HUES48 (cell line): Measurements from ENCODE around the gene IMPACT.

ENCODE experiments used
- H3K27ac ChIP-seq: one replicate; pipeline ENCODE4 v1.7.0; 2013; ENCODE audit warnings: low read depth, low read length, inconsistent platforms
- H3K27me3 ChIP-seq: 2 replicates; pipeline ENCODE4 v1.6.1; 2013; ENCODE audit warnings: mild to moderate bottlenecking, low read length; ENCODE audit not compliant: control insufficient read depth, insufficient read depth
- H3K36me3 ChIP-seq: 2 replicates; pipeline ENCODE4 v1.6.1; 2013; ENCODE audit warnings: low read length; ENCODE audit not compliant: control insufficient read depth, insufficient read depth
- H3K4me1 ChIP-seq: 2 replicates; pipeline ENCODE4 v1.6.1; 2013; ENCODE audit warnings: mild to moderate bottlenecking, low read length; ENCODE audit not compliant: control insufficient read depth, insufficient read depth
- H3K4me3 ChIP-seq: 2 replicates; pipeline ENCODE4 v1.5.1; 2013; ENCODE audit warnings: mild to moderate bottlenecking, low read depth, low read length
- H3K9ac ChIP-seq: 2 replicates; pipeline ENCODE4 v1.6.1; 2013; ENCODE audit warnings: mild to moderate bottlenecking, low read depth, low read length, moderate library complexity
- H3K9me3 ChIP-seq: 2 replicates; pipeline ENCODE4 v1.6.1; 2013; ENCODE audit warnings: low read length; ENCODE audit not compliant: control insufficient read depth, insufficient read depth

Gene IMPACT

DNA sequence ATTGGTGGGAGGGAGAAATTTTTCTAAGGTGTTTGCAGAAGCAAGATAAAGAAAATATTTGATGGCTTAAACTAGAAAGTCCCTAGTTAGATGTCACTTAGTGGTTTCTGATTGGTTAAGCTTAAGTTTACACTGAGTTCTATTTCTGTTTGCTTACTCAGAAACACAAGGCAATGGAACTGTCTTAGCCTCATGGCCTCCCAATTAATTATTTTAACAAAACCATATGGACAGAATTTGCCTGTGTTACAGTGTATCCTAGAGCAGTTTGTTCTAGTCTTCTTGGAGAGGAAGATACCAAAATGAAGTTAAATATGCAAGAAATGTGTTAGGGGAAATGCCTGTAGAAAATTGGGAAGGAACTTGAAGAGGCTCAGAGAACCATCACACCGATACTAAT is 4.6 kb upstream of the IMPACT start:
- Histone ChIP-seq H3K36me3 (no peaks in the 10 kb centered on the region), H3K9ac (no peak overlapping the region), H3K9me3 (no peaks in the 10 kb centered on the region), H3K27me3 (no peaks in the 10 kb centered on the region), H3K4me1 (peaks cover 3% of the 10 kb centered on the region; the same call in 1 of the 2 replicates), H3K27ac (no peak overlapping the region), H3K4me3 (no peak overlapping the region)

DNA sequence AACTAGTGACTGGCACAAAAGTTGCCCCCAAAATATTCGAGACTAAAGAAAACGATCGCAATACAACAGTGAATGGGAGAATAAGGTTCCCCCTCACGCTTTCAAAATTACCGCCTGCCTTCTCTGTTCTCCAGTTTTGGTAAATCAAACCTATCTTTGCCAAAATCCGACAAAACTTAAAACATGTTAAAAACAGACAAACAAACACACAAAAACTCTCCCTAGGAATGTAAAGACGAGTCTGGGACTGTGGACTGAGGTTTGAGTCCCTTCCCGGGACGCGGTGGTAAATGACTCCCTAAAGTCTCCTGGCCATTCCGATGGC is 435 bp upstream of the IMPACT start:
- no peaks in the 10 kb centered on the region for H3K27me3 ChIP-seq
- H3K4me3 ChIP-seq = peak overlapping the region; percentile 96
- H3K9me3 ChIP-seq = no peaks in the 10 kb centered on the region
- H3K36me3 ChIP-seq = peaks cover 21% of the 10 kb centered on the region
- peak overlapping the region; percentile 97 for H3K27ac ChIP-seq
- peak overlapping the region; percentile 99 for H3K9ac ChIP-seq
- peaks cover 17% of the 10 kb centered on the region for H3K4me1 ChIP-seq

DNA sequence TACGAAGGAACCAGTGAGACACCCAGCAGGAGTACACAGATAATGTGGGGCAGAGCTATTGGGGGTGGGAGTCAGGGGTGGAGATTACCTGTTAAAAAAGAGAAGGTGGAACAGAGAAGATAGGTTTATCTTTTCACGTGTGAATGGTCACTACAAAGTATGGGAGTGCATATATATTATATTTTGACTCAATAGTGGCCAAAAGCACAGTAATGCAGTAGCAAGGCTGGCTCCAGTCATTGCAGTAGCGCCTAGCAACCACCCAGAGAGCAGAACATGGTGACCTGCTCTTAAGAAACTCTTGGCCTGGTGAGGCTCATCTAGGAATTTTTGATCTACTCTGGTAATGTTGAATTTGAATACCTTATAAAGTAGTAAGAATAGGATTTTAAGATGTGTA is 1.0 kb downstream of the IMPACT start:
- Histone ChIP-seq H3K27ac (peak overlapping the region; percentile 97), H3K9ac (0 out of 2 replicates have a peak overlapping the region, but pooled peaks have one; percentile 13), H3K36me3 (peaks cover 32% of the 10 kb centered on the region), H3K27me3 (no peaks in the 10 kb centered on the region), H3K9me3 (no peaks in the 10 kb centered on the region), H3K4me1 (peaks cover 17% of the 10 kb centered on the region), H3K4me3 (peak overlapping the region; percentile 96)

DNA sequence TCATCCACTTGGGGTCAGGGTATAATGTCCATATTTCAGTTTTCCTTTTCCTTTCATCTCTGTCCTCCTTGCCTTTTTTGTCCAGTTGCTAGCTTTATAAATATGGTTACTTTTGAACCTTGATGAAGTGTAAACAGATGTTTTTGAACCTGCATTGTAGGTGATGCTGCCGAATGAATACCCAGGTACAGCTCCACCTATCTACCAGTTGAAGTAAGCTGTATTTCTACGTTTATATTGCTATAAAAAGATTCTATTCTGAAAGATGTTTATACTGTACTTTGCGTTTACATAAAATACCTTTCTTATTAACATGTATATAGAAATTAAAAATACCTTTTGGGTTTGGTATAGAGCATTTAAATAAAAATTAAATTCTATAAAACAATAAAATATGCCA is 2.2 kb downstream of the IMPACT start:
- Histone ChIP-seq H3K36me3 (peaks cover 37% of the 10 kb centered on the region), H3K4me3 (peak overlapping the region; percentile 96; the same call in 1 of the 2 replicates)

DNA sequence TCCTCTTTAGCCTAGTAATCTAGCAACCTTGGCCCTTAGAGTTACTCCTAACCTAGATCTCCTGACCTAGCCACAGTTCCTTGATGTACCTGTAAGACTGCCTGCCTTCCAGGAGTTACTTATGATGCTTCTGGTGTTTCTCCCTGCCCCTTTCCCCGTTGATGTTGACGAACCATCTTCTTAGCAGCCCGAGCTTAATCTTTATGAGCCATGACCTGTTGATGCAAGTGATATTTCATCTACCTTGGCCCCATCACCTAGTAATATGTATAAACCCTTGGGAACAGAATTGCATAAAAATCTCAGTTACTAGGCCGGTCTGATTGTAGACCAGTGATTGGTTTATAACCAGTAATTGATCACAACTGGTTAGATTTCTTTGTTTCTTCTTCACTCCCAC is 2.7 kb downstream of the IMPACT start:
- no peaks in the 10 kb centered on the region for H3K9me3 ChIP-seq

More for the DNA sequence above, 2.2 kb downstream of the IMPACT start:
- Histone ChIP-seq H3K27me3 (no peaks in the 10 kb centered on the region), H3K9me3 (no peaks in the 10 kb centered on the region), H3K27ac (no peak overlapping the region), H3K4me1 (peaks cover 17% of the 10 kb centered on the region), H3K9ac (no peak overlapping the region)

DNA sequence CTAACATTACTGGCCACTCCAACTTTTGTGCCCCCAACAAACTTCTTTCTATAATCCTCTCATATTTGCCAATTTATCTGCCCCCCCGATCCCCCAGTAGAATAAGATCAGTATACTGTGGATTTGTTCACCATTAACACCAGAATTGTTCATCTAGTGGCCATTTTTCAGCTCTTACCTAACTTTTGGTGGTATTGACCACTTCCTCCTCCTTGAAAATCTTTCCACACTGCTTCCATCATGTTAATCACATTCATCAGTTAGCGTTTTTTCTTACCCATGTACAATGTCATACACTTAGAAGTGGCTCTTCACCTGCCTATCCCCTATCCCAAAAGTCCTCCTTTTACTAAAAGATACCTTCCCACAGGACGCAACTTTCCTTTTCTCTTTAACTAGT is 6.1 kb downstream of the IMPACT start:
- Histone ChIP-seq H3K27me3 (no peaks in the 10 kb centered on the region), H3K4me3 (no peak overlapping the region), H3K9ac (no peak overlapping the region), H3K9me3 (no peaks in the 10 kb centered on the region), H3K4me1 (peaks cover 11% of the 10 kb centered on the region), H3K27ac (no peak overlapping the region), H3K36me3 (peaks cover 67% of the 10 kb centered on the region)

More for the DNA sequence above, 2.7 kb downstream of the IMPACT start:
- no peak overlapping the region for H3K27ac ChIP-seq
- H3K9ac ChIP-seq = no peak overlapping the region
- peaks cover 41% of the 10 kb centered on the region for H3K36me3 ChIP-seq
- no peaks in the 10 kb centered on the region for H3K27me3 ChIP-seq
- H3K4me3 ChIP-seq = no peak overlapping the region
- peaks cover 17% of the 10 kb centered on the region for H3K4me1 ChIP-seq

DNA sequence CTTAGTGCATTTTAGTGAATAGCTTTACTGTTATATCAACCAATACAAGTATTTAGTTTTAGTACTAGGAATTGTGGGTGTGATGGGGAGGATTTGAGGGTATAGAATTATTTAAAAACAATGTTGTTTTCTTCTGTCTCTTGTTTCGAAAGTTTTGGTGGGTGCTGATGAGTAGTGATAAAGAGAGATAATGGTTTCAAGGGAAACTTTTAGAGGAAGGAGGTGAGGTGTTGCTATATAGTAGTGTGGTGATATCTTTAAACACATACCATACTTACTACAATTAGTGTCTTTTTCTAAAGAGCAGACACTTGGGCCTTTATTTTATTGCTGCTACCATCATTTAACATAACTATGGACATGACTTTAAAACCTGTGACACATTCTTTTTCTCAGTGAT is 10.5 kb downstream of the IMPACT start:
- Histone ChIP-seq H3K9me3 (no peaks in the 10 kb centered on the region), H3K9ac (no peak overlapping the region), H3K36me3 (peaks cover 80% of the 10 kb centered on the region), H3K27me3 (no peaks in the 10 kb centered on the region), H3K4me1 (no peaks in the 10 kb centered on the region), H3K27ac (no peak overlapping the region), H3K4me3 (no peak overlapping the region)

DNA sequence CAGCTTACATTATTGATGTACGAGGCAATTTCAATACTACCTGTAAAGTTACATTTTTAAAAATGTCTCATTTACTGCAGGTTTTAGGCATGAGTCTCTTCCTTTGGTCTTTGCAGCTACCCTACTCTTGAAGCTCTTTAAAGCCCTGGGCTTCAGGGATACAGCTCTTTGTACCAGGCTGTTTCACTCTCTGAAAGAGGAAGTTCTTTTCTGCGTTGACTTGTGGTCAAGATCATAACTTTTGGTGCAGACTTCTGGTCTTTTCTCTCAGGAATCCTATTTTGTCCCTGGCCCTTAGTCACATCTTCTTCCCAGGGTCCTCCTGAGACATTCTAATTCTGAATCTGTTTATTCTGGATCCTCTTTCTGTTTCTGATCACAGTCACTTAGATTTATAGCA is 17.4 kb downstream of the IMPACT start:
- H3K4me3 ChIP-seq = no peak overlapping the region
- H3K9ac ChIP-seq = no peak overlapping the region
- peaks cover 93% of the 10 kb centered on the region for H3K36me3 ChIP-seq
- no peak overlapping the region for H3K27ac ChIP-seq
- H3K27me3 ChIP-seq = no peaks in the 10 kb centered on the region
- H3K9me3 ChIP-seq = no peaks in the 10 kb centered on the region
- no peaks in the 10 kb centered on the region for H3K4me1 ChIP-seq

DNA sequence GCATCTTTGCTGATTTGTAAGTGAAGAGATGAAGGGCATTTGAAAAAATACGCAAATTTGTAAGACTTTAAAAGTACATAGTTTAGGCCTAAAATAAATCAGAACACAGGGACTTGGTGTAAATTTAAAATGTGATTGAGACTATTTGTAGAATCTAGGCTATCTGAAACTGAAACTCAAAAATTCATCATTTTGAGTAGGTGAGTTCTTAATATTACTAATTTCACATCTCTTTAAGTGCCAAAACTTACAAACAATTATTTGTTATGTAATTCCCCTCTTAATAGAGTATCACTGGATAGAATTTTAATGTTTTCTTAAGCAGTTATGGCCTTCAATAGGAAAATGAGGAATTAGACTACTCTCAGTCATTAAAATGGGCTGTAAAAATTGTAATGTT is 20.0 kb downstream of the IMPACT start:
- H3K9me3 ChIP-seq = no peaks in the 10 kb centered on the region
- no peaks in the 10 kb centered on the region for H3K4me1 ChIP-seq
- H3K36me3 ChIP-seq = peaks cover 97% of the 10 kb centered on the region
- no peak overlapping the region for H3K9ac ChIP-seq
- no peaks in the 10 kb centered on the region for H3K27me3 ChIP-seq
- H3K4me3 ChIP-seq = no peak overlapping the region
- H3K27ac ChIP-seq = no peak overlapping the region

DNA sequence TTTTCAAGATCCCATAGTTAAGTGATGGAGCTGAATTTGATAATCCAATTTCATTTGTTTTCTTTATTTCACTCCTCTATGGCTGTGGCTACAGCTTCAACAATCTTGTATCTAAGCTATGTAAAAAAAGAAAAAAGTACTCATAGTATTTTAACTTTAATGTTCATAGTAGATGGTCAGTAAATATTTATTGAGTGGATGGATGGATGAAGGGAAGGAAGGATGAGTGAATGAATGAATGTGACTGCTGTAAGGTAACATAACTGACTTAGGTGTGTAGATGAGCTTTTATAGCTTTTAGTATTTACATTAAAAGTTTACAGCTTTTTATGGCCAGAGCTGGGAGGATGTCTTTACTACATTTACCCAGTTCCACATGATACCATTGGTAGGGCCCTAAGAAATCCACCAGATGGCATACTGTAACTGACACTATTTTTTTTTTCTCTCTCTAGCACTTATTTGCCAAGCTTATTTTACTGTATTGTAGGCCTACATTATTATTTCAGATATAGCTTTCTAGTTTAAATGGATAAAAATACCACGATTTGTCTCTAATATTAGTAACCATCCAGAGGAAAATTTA is 20.6 kb downstream of the IMPACT start:
- peaks cover 98% of the 10 kb centered on the region for H3K36me3 ChIP-seq
- no peak overlapping the region for H3K4me3 ChIP-seq

DNA sequence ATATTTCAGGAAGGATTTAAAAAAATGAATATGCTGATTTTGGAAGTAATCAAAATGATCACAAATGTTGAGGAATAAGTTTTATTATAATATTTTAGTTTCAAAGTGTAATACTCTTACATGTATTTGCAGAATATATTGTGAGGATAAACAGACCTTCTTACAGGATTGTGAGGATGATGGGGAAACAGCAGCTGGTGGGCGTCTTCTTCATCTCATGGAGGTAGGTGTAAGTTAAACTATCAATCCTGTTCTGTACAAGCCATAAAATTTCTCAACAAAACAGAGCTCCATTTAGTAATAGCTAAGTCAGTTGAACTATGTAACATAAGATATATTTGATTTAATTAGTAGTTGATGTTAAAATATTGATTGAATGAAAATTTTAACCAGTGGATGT is 21.5 kb downstream of the IMPACT start:
- Histone ChIP-seq H3K27ac (no peak overlapping the region), H3K4me3 (no peak overlapping the region), H3K36me3 (peaks cover 92% of the 10 kb centered on the region)

More for the DNA sequence above, 20.6 kb downstream of the IMPACT start:
- H3K27ac ChIP-seq = no peak overlapping the region
- H3K4me1 ChIP-seq = no peaks in the 10 kb centered on the region
- no peaks in the 10 kb centered on the region for H3K9me3 ChIP-seq
- H3K9ac ChIP-seq = no peak overlapping the region
- H3K27me3 ChIP-seq = no peaks in the 10 kb centered on the region

More for the DNA sequence above, 21.5 kb downstream of the IMPACT start:
- Histone ChIP-seq H3K27me3 (no peaks in the 10 kb centered on the region), H3K9me3 (no peaks in the 10 kb centered on the region), H3K4me1 (no peaks in the 10 kb centered on the region), H3K9ac (no peak overlapping the region)
